Esophagus muscularis mucosa (tissue), 4 donors: ENCODE results near the gene EDIL3. TPM values are rescaled to one million over a fixed set of nuclear protein-coding genes. Genes with fewer than 3 reads are reported as not detected.

Experiments used
- DNase-seq: peaks from one replicate; pipeline ENCODE4 v3.0.0-alpha.2; 2017; ENCODE audit errors: extremely low spot score
- H3K27ac ChIP-seq, 4 donors: fragments of 200-600 bp; sonication (generic); replicated peaks in 1 of 4; 1 replicate in 3 of 4; 2 replicates in 1 of 4; pipeline ENCODE4 v1.5.1; 2016 to 2019; ENCODE audit warnings: mild to moderate bottlenecking in 1 of 4
- H3K27me3 ChIP-seq, 4 donors: fragments of 200-600 bp; sonication (generic); one replicate each; pipeline versions ENCODE4 v1.5.1 to v1.6.0; 2016 to 2019
- H3K36me3 ChIP-seq, 4 donors: fragments of 200-600 bp; sonication (generic); one replicate each; pipeline ENCODE4 v1.5.1; 2016 to 2019
- H3K4me1 ChIP-seq, 4 donors: fragments of 200-600 bp; sonication (generic); one replicate each; pipeline ENCODE4 v1.5.1; 2016 to 2019
- H3K4me3 ChIP-seq, 4 donors: fragments of 200-600 bp; sonication (generic); 1 replicate in 2 of 4; 2 replicates in 2 of 4; pipeline ENCODE4 v1.5.1; 2016 to 2019; ENCODE audit warnings: mild to moderate bottlenecking in 4 of 4, moderate library complexity in 1 of 4
- H3K9me3 ChIP-seq, 4 donors: fragments of 200-600 bp; sonication (generic); 1 replicate in 3 of 4; 2 replicates in 1 of 4; pipeline ENCODE4 v1.5.1; 2016 to 2019
- EP300 ChIP-seq: sonication (generic); formaldehyde crosslinking; IDR thresholded peaks from one replicate; pipeline ENCODE4 v1.6.1; 2017; ENCODE audit warnings: antibody characterized with exemption
- POLR2A ChIP-seq: fragments of 450-650 bp; IDR thresholded peaks from one replicate; pipeline ENCODE4 v1.6.1; 2017; ENCODE audit warnings: antibody characterized with exemption, moderate library complexity, mild to moderate bottlenecking, low read depth
- POLR2AphosphoS5 ChIP-seq, 2 donors: sonication (generic); formaldehyde crosslinking; IDR thresholded peaks; one replicate each; pipeline ENCODE4 v1.6.1; 2017; ENCODE audit warnings: antibody characterized with exemption in 2 of 2
- WGBS: methylation state at CpG from one replicate; pipeline ENCODE4 v1.1.5; 2018; 5-methylcytosine and 5-hydroxymethylcytosine counted together
- intact Hi-C: fragments of 100-400 bp; cut with DNase I; formaldehyde crosslinking; loops from one replicate; pipeline ENCODE4 v1.15.1; 2023
- total RNA-seq, 4 donors: library from RNA; depleted of rRNA; stranded (reverse); fragments of >200 nt; gene quantifications; one replicate each; pipeline versions ENCODE4 v1.1.0 to v1.2.1, GENCODE V29; 2016
- TF ChIP-seq, protein P1 (sequence below), 3 experiments: fragments of 200-600 bp in 2 of 3; fragments of 450-650 bp in 1 of 3; sonication (generic) in 2 of 3; IDR thresholded peaks; one replicate each; pipeline ENCODE4 v1.5.1; 2017 to 2019; ENCODE audit warnings: antibody characterized with exemption in 3 of 3, mild to moderate bottlenecking in 2 of 3, moderate library complexity in 1 of 3

EDIL3 gene
- total RNA-seq, 4 donors from 2014 or later, result 10.0 to 17.9 (median 10.8) TPM

GRCh38 chr5:83924891-83925290 is 459.8 kb downstream of the EDIL3 start:
- no peaks in the 10 kb centered on the region for H3K4me1 ChIP-seq
- H3K27ac ChIP-seq, result no peak overlapping the region
- H3K4me3 ChIP-seq, result no peak overlapping the region
- 88% methylated on average over 3 of the region's 3 CpGs for WGBS
- no peaks in the 10 kb centered on the region for H3K27me3 ChIP-seq
- TF ChIP-seq, protein P1, sequence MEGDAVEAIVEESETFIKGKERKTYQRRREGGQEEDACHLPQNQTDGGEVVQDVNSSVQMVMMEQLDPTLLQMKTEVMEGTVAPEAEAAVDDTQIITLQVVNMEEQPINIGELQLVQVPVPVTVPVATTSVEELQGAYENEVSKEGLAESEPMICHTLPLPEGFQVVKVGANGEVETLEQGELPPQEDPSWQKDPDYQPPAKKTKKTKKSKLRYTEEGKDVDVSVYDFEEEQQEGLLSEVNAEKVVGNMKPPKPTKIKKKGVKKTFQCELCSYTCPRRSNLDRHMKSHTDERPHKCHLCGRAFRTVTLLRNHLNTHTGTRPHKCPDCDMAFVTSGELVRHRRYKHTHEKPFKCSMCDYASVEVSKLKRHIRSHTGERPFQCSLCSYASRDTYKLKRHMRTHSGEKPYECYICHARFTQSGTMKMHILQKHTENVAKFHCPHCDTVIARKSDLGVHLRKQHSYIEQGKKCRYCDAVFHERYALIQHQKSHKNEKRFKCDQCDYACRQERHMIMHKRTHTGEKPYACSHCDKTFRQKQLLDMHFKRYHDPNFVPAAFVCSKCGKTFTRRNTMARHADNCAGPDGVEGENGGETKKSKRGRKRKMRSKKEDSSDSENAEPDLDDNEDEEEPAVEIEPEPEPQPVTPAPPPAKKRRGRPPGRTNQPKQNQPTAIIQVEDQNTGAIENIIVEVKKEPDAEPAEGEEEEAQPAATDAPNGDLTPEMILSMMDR (IDR thresholded peaks at IDR 0.05), result no peak
- TF ChIP-seq EP300 (no peak), POLR2AphosphoS5 (IDR thresholded peaks at IDR 0.05) (no peak), POLR2A (no peak)
- no peak for DNase-seq
- H3K36me3 ChIP-seq, result no peaks in the 10 kb centered on the region
- intact Hi-C loops, result no loop called here
- peaks cover 0 to 12% (median 2%) of the 10 kb centered on the region in 4 donors for H3K9me3 ChIP-seq

- H3K36me3 ChIP-seq, result no peaks in the 10 kb centered on the region
- no peak overlapping the region for H3K4me3 ChIP-seq
- H3K4me1 ChIP-seq, result no peaks in the 10 kb centered on the region
- intact Hi-C loops, result no loop called here
- 57% methylated on average over 1 of the region's 1 CpG for WGBS
- TF ChIP-seq EP300 (no peak), POLR2AphosphoS5 (IDR thresholded peaks at IDR 0.05) (no peak), POLR2A (no peak)
- TF ChIP-seq, protein P1 (IDR thresholded peaks at IDR 0.05), result no peak
- peaks cover 0 to 12% (median 2%) of the 10 kb centered on the region in 4 donors for H3K9me3 ChIP-seq
- DNase-seq, result no peak
- no peak overlapping the region for H3K27ac ChIP-seq
- no peaks in the 10 kb centered on the region for H3K27me3 ChIP-seq
Measured at GRCh38 chr5:83924171-83924570, 460.5 kb downstream of the EDIL3 start.

DNA sequence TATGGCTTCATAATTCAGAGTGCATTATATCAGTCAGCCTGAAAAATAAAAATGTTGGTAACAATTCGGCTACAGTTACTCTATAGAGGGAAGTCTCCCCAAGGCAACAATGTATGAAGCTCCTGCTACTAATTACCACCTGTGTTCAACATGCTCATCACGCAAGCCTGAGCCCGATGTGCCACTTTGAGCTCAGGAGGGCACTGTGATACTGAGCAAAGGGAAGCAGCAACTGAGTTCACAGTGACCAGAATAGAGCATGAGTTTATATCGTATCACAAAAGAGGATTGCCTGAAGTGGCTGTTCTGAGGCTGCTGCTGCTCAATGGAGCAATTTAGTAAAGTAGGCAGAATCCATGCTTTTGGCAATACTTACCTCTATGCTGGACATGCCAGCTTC is 462.0 kb downstream of the EDIL3 start:
- Histone ChIP-seq H3K4me3 (no peak overlapping the region), H3K4me1 (no peaks in the 10 kb centered on the region), H3K9me3 (peaks cover 0 to 12% (median 2%) of the 10 kb centered on the region in 4 donors), H3K27ac (no peak overlapping the region), H3K27me3 (no peaks in the 10 kb centered on the region), H3K36me3 (no peaks in the 10 kb centered on the region)
- no peak for DNase-seq
- 91% methylated on average over 4 of the region's 4 CpGs for WGBS
- TF ChIP-seq POLR2AphosphoS5 (IDR thresholded peaks at IDR 0.05) (no peak), POLR2A (no peak), EP300 (no peak)
- TF ChIP-seq, protein P1 (IDR thresholded peaks at IDR 0.05), result no peak
- intact Hi-C loops, result no loop called here

GRCh38 chr5:83921666-83922193 is 462.9 kb downstream of the EDIL3 start:
- TF ChIP-seq, protein P1 (IDR thresholded peaks at IDR 0.05), result no peak
- no peak for TF ChIP-seq EP300
- TF ChIP-seq POLR2AphosphoS5 (IDR thresholded peaks at IDR 0.05), result no peak
- TF ChIP-seq POLR2A, result no peak
- Histone ChIP-seq H3K4me3 (no peak overlapping the region), H3K9me3 (peaks cover 0 to 12% (median 2%) of the 10 kb centered on the region in 4 donors), H3K4me1 (no peaks in the 10 kb centered on the region), H3K27me3 (no peaks in the 10 kb centered on the region), H3K36me3 (no peaks in the 10 kb centered on the region), H3K27ac (no peak overlapping the region)
- DNase-seq, result no peak
- WGBS, result 83% methylated on average over 5 of the region's 5 CpGs
- intact Hi-C loops, result no loop called here
